ENCODE measurements around the gene TMEM144.

TMEM144 gene

DNA sequence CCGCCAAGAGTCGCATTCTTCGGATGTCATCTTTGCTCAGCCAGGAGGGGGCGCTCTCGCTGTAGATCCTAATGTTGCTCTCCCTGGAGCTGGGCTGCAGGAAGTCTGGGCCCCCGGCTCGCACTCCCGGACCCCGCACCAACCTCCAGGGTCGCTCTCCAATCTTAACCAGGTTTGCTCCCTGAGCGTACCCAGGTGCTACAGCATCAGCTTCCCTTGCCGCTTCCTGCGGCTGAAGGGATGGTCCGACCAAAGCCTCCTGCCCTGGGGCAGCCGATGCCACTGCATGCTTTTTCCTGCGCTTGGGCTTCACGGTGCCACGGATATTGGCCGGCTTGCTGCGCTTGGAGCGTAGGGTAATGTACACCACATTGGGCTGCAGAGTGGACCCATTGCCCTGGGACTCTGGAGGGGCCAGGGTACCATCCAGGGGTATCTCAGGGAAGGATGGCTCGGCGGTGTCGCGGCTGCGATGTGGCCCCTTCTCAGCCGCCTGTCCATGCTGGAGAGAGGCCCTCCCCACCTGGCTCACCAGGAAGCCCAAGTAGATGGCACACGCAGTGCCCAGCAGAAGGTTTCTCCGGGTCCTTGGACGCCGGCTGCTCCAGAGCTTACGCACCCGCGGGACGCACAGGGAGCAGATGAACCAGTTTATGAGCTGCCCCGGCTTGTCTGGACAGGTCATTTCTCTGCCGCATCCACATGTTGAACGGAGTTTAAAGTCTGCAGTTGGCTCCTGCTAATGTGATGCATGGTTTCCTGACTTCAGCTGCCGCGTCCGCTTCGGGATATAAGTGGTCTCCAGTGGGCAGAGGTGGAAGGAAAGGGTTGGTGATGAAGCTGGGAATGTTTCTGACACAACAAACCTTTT is 39.4 kb upstream of the TMEM144 start:
- no peaks in the 10 kb centered on the region for H3K9me3 ChIP-seq (ENCODE audit: severe bottlenecking)
- DNase-seq (ENCODE audit: low spot score) (peak; percentile 82), ATAC-seq (ENCODE audit: low read depth) (peak; percentile 93)
- no peaks in the 10 kb centered on the region for H3K27me3 ChIP-seq (ENCODE audit: insufficient read depth, poor library complexity, severe bottlenecking)
- no peaks in the 10 kb centered on the region for H3K36me3 ChIP-seq (ENCODE audit: low read depth)
- peak overlapping the region; percentile 22 for H3K4me3 ChIP-seq (ENCODE audit: severe bottlenecking)
- peaks cover 16% of the 10 kb centered on the region for H3K4me1 ChIP-seq (ENCODE audit: insufficient read depth, poor library complexity, severe bottlenecking)
- TF ChIP-seq, protein P1, sequence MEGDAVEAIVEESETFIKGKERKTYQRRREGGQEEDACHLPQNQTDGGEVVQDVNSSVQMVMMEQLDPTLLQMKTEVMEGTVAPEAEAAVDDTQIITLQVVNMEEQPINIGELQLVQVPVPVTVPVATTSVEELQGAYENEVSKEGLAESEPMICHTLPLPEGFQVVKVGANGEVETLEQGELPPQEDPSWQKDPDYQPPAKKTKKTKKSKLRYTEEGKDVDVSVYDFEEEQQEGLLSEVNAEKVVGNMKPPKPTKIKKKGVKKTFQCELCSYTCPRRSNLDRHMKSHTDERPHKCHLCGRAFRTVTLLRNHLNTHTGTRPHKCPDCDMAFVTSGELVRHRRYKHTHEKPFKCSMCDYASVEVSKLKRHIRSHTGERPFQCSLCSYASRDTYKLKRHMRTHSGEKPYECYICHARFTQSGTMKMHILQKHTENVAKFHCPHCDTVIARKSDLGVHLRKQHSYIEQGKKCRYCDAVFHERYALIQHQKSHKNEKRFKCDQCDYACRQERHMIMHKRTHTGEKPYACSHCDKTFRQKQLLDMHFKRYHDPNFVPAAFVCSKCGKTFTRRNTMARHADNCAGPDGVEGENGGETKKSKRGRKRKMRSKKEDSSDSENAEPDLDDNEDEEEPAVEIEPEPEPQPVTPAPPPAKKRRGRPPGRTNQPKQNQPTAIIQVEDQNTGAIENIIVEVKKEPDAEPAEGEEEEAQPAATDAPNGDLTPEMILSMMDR (IDR thresholded peaks at IDR 0.05; ENCODE audit: poor library complexity, severe bottlenecking), result peak; percentile 25
- H3K27ac ChIP-seq (ENCODE audit: poor library complexity, severe bottlenecking), result peak overlapping the region; percentile 16

DNA sequence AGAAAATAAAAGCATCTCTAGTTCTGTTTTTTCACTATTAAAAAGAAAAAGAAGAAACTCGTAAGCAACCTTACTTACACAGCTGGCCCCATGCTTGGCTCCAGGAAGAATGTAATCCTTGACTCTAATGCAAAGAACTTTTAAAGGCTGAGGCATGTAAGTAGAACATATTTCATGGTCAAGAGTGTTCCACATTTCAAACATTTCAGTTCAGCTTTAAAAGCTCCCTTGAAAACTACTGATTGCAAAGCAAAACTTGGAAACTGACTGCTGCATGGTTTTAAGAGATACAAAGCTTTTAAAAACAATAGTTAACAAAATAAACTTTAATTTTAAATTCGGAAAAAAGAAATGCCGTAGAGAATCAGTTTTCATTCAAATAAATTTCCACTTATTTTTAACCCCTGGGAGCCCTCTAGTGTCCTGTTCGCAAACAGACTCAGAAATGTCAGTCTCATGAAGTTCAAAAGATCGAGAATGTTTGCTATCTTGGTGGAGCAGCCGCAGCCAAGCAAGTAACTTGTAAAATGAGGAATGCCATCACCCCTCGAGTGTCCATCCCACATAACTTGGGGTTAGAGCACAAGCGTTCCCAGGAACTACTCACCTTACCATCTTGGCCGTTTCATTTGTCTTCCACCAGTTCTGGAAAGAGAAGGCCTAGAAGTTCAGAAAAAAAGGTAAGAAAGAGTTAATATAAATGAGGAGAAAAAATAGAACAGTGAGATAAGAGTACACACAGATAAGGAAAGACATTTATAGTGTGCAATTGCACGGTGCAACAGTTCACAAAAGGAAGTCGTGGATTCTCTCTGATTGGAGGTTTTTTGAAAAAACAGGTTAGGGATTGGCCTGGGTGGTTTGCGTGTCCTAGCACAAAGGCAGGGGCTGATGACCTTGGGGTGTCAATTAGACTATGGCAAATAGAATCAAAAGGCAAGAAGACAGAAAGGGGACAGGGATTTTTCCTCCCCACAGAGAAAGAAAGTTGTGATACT is 37.7 kb upstream of the TMEM144 start, which contains the start of gene GASK1B:
Gene GASK1B (minus strand): TSS at position 765 of the 998 bp plus-strand sequence. CDS start 1,650 bp downstream, outside the sequence.
- peak within 1 kb of the TSS; percentile 14 for H3K4me3 ChIP-seq (ENCODE audit: severe bottlenecking)
- peaks cover 16% of the 10 kb centered on the region for H3K4me1 ChIP-seq (ENCODE audit: insufficient read depth, poor library complexity, severe bottlenecking)
- H3K27me3 ChIP-seq (ENCODE audit: insufficient read depth, poor library complexity, severe bottlenecking), result no peaks in the 10 kb centered on the region
- DNase-seq (ENCODE audit: low spot score) (no peak), ATAC-seq (ENCODE audit: low read depth) (0 out of 3 replicates have a peak, but pooled peaks have one; percentile 37)
- TF ChIP-seq, protein P1 (IDR thresholded peaks at IDR 0.05; ENCODE audit: poor library complexity, severe bottlenecking), result peak; percentile 92
- no peaks in the 10 kb centered on the region for H3K36me3 ChIP-seq (ENCODE audit: low read depth)
- no peaks in the 10 kb centered on the region for H3K9me3 ChIP-seq (ENCODE audit: severe bottlenecking)
- H3K27ac ChIP-seq (ENCODE audit: poor library complexity, severe bottlenecking), result peak within 1 kb of the TSS; percentile 16

DNA sequence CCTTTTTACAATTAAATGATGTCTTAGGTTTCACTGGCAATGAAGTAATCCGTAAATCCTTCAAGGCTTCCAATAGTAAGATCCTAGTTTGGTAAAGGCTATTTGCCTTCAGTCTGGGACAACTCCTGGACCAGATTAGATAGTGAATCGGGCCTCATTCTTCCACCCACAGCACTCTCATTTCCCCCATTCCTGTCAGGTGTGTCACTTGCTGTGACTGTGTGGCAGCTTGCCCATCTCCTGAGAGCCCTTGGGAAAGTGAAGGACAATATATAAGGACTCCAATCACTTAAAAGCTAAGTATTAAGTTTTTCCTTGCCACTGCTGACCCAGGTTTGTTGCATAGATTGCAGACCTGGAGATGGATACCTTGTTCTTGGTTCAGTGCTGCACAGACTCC is 34.2 kb upstream of the TMEM144 start:
- TF ChIP-seq, protein P1 (IDR thresholded peaks at IDR 0.05; ENCODE audit: poor library complexity, severe bottlenecking), result no peak
- no peaks in the 10 kb centered on the region for H3K9me3 ChIP-seq (ENCODE audit: severe bottlenecking)
- peak; percentile 35 for ATAC-seq (ENCODE audit: low read depth)

DNA sequence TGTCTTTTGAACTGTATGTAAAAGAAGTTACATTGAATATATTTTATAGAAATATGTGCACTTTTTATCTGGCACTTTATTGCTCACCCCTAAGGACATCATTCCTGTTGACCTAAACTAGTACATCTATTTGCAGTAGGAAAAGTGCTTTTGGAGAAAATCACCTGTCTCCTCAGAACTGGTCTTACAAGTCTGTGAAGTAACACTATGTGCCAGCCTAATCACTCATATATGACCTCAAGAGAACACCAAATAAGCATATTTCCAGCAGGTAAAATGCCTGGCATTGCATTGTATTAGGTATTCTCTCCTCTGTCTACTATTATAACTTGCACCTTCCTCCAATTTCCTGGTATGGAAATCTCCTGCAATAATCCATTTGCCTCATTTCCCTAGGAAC is 33.5 kb upstream of the TMEM144 start:
- peaks cover 5% of the 10 kb centered on the region for H3K4me1 ChIP-seq (ENCODE audit: insufficient read depth, poor library complexity, severe bottlenecking)
- no peak overlapping the region for H3K4me3 ChIP-seq (ENCODE audit: severe bottlenecking)
- no peak for ATAC-seq (ENCODE audit: low read depth)
- TF ChIP-seq, protein P1 (IDR thresholded peaks at IDR 0.05; ENCODE audit: poor library complexity, severe bottlenecking), result no peak
- DNase-seq (ENCODE audit: low spot score), result no peak
- H3K27me3 ChIP-seq (ENCODE audit: insufficient read depth, poor library complexity, severe bottlenecking), result no peaks in the 10 kb centered on the region
- H3K36me3 ChIP-seq (ENCODE audit: low read depth), result no peaks in the 10 kb centered on the region
- H3K27ac ChIP-seq (ENCODE audit: poor library complexity, severe bottlenecking), result no peak overlapping the region
- H3K9me3 ChIP-seq (ENCODE audit: severe bottlenecking), result no peaks in the 10 kb centered on the region

More for the DNA sequence above, 34.2 kb upstream of the TMEM144 start:
- no peaks in the 10 kb centered on the region for H3K36me3 ChIP-seq (ENCODE audit: low read depth)
- H3K27me3 ChIP-seq (ENCODE audit: insufficient read depth, poor library complexity, severe bottlenecking), result no peaks in the 10 kb centered on the region
- no peak for DNase-seq (ENCODE audit: low spot score)
- H3K4me3 ChIP-seq (ENCODE audit: severe bottlenecking), result no peak overlapping the region
- H3K27ac ChIP-seq (ENCODE audit: poor library complexity, severe bottlenecking), result no peak overlapping the region
- H3K4me1 ChIP-seq (ENCODE audit: insufficient read depth, poor library complexity, severe bottlenecking), result peaks cover 12% of the 10 kb centered on the region

Measured in RWPE2 (cell line).